Mesothelial cell of epicardium (in vitro differentiated cells): ENCODE results near the gene HCN4. TPM values are rescaled to one million over a fixed set of nuclear protein-coding genes. Genes with fewer than 3 reads are reported as not detected.
A peak's percentile ranks its signal among the peaks of the same experiment; 100 is the strongest.

Experiments used
- DNase-seq, 2 experiments: peaks; one replicate each; pipeline ENCODE4 v3.0.0; 2021; ENCODE audit warnings: low spot score in 2 of 2; ENCODE audit not compliant: unreplicated experiment in 2 of 2
- H3K27ac Mint-ChIP-seq: 2 replicates; pipeline ENCODE4 v1.8.0; 2021; ENCODE audit warnings: mixed read lengths
- H3K27me3 Mint-ChIP-seq: 2 replicates; pipeline ENCODE4 v1.8.0; 2021; ENCODE audit warnings: low read depth, mixed read lengths
- H3K36me3 Mint-ChIP-seq: 2 replicates; pipeline ENCODE4 v1.8.0; 2021; ENCODE audit warnings: mixed read lengths
- H3K4me1 Mint-ChIP-seq: 2 replicates; pipeline ENCODE4 v1.8.0; 2021; ENCODE audit warnings: mixed read lengths
- H3K4me3 Mint-ChIP-seq: 2 replicates; pipeline ENCODE4 v1.8.0; 2021; ENCODE audit warnings: mild to moderate bottlenecking, moderate library complexity, mixed read lengths
- H3K9me3 Mint-ChIP-seq: 2 replicates; pipeline ENCODE4 v1.8.0; 2021; ENCODE audit warnings: mixed read lengths
- CTCF ChIP-seq: fragments of 200-600 bp; sonication (generic); IDR thresholded peaks from one replicate; pipeline ENCODE4 v1.5.0; 2021; ENCODE audit warnings: antibody characterized with exemption; ENCODE audit not compliant: unreplicated experiment
- total RNA-seq: library from RNA; stranded (reverse); gene quantifications from 3 replicates; pipeline ENCODE4 v1.2.1, GENCODE V29; 2021

Gene HCN4
- total RNA-seq, 1 donor from 2014 or later: 0.69 TPM

GRCh38 chr15:73389971-73390544 is 21.3 kb upstream of the HCN4 start:
- peaks cover 25% of the 10 kb centered on the region for H3K27me3 Mint-ChIP-seq
- peaks cover 3% of the 10 kb centered on the region for H3K9me3 Mint-ChIP-seq
- no peak overlapping the region for H3K4me3 Mint-ChIP-seq
- H3K36me3 Mint-ChIP-seq: no peaks in the 10 kb centered on the region
- peaks cover 28% of the 10 kb centered on the region for H3K4me1 Mint-ChIP-seq
- peak overlapping the region; percentile 78 for H3K27ac Mint-ChIP-seq
- no peak for DNase-seq
- no peak for TF ChIP-seq CTCF

GRCh38 chr15:73389539-73389938 is 20.8 kb upstream of the HCN4 start:
- H3K36me3 Mint-ChIP-seq: no peaks in the 10 kb centered on the region
- TF ChIP-seq CTCF: no peak
- no peak overlapping the region for H3K4me3 Mint-ChIP-seq
- DNase-seq: no peak
- H3K27me3 Mint-ChIP-seq: peaks cover 22% of the 10 kb centered on the region
- H3K27ac Mint-ChIP-seq: peak overlapping the region; percentile 78
- H3K9me3 Mint-ChIP-seq: peaks cover 3% of the 10 kb centered on the region
- H3K4me1 Mint-ChIP-seq: peaks cover 28% of the 10 kb centered on the region

GRCh38 chr15:73388256-73388781 is 19.6 kb upstream of the HCN4 start:
- Mint-ChIP-seq H3K27ac (no peak overlapping the region), H3K4me1 (peaks cover 27% of the 10 kb centered on the region), H3K36me3 (no peaks in the 10 kb centered on the region), H3K4me3 (no peak overlapping the region), H3K9me3 (peaks cover 3% of the 10 kb centered on the region), H3K27me3 (peaks cover 15% of the 10 kb centered on the region)
- no peak for TF ChIP-seq CTCF
- no peak for DNase-seq

- TF ChIP-seq CTCF: no peak
- Mint-ChIP-seq H3K27me3 (peaks cover 9% of the 10 kb centered on the region), H3K4me1 (peaks cover 27% of the 10 kb centered on the region), H3K9me3 (peaks cover 3% of the 10 kb centered on the region), H3K36me3 (no peaks in the 10 kb centered on the region), H3K4me3 (no peak overlapping the region), H3K27ac (peak overlapping the region; percentile 74)
- DNase-seq: no peak
Measured at GRCh38 chr15:73387507-73388255, 18.9 kb upstream of the HCN4 start.

GRCh38 chr15:73386886-73387506 is 18.2 kb upstream of the HCN4 start:
- DNase-seq: no peak
- no peaks in the 10 kb centered on the region for H3K36me3 Mint-ChIP-seq
- peaks cover 9% of the 10 kb centered on the region for H3K27me3 Mint-ChIP-seq
- peaks cover 3% of the 10 kb centered on the region for H3K9me3 Mint-ChIP-seq
- TF ChIP-seq CTCF: no peak
- H3K4me1 Mint-ChIP-seq: peaks cover 27% of the 10 kb centered on the region
- no peak overlapping the region for H3K4me3 Mint-ChIP-seq
- no peak overlapping the region for H3K27ac Mint-ChIP-seq
